Measurements from ENCODE around the gene STIMATE. TPM values are rescaled to one million over a fixed set of nuclear protein-coding genes. Genes with fewer than 3 reads are reported as not detected.

STIMATE gene
- total RNA-seq, 2 donors from 2014 or later = 20.3 to 23.7 TPM

DNA sequence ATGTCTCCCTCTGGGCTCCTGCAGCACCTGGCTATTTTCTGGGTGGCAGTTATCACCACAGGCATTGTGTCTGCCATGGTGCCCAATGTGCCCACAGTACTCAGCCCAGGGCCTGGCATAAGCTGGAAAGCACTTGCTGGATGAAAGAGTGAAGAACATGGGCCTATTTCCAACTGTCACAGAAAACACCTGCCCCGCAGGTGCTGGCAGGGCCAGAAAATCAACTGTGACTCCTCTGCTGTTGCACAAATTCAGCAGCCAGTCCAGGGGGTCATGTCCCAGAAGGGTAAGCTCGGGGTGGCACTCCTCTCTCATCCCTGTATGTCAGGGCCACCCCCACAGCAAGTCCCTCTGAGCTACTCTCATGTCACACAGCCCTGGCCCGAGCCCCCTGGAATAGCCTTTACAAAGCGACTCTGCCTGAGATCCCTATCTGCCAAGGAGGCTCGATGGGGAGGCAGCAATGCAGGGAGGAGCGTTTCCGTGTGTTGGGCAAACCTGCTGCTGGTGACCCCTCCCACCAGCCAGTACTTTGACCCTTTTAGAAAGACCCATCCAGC, 85.8 kb downstream of the STIMATE start:
- H3K4me1 Mint-ChIP-seq = no peaks in the 10 kb centered on the region
- H3K27me3 Mint-ChIP-seq (ENCODE audit: insufficient read depth) = peaks cover 12% of the 10 kb centered on the region
- 89 to 90% methylated on average over 4 to 7 of the region's 7 CpGs for WGBS, 2 experiments (ENCODE audit: insufficient coverage in 1 of 2, insufficient read length in 1 of 2)
- H3K36me3 Mint-ChIP-seq (ENCODE audit: low read depth) = no peaks in the 10 kb centered on the region
- H3K9me3 ChIP-seq (ENCODE audit: control insufficient read depth, low read length) = no peaks in the 10 kb centered on the region
- H3K27ac ChIP-seq (ENCODE audit: low read depth, low read length) = no peak overlapping the region
- no peaks in the 10 kb centered on the region for H3K4me1 ChIP-seq (ENCODE audit: control insufficient read depth, insufficient read depth, low read length)
- no peak overlapping the region for H3K27ac Mint-ChIP-seq
- H3K9me3 Mint-ChIP-seq = no peaks in the 10 kb centered on the region
- no peak overlapping the region for H3K4me3 ChIP-seq (ENCODE audit: low read length)
- no peak overlapping the region for H3K9ac ChIP-seq (ENCODE audit: extremely low read depth, low read length, poor library complexity, severe bottlenecking)
- TF ChIP-seq CTCF (conservative IDR thresholded peaks at IDR 0.05) = no peak
- no peaks in the 10 kb centered on the region for H3K36me3 ChIP-seq (ENCODE audit: control insufficient read depth, insufficient read depth, low read length)
- no peak for DNase-seq
- H3K4me3 Mint-ChIP-seq = no peak overlapping the region
- H3K27me3 ChIP-seq (ENCODE audit: control insufficient read depth, insufficient read depth, low read length, poor library complexity, severe bottlenecking) = no peaks in the 10 kb centered on the region

GRCh38 chr3:52810923-52811322, 86.4 kb downstream of the STIMATE start:
- Histone ChIP-seq H3K4me1 (ENCODE audit: control insufficient read depth, insufficient read depth, low read length) (no peaks in the 10 kb centered on the region), H3K9me3 (ENCODE audit: control insufficient read depth, low read length) (no peaks in the 10 kb centered on the region), H3K36me3 (ENCODE audit: control insufficient read depth, insufficient read depth, low read length) (no peaks in the 10 kb centered on the region), H3K27me3 (ENCODE audit: control insufficient read depth, insufficient read depth, low read length, poor library complexity, severe bottlenecking) (no peaks in the 10 kb centered on the region), H3K27ac (ENCODE audit: low read depth, low read length) (no peak overlapping the region), H3K9ac (ENCODE audit: extremely low read depth, low read length, poor library complexity, severe bottlenecking) (no peak overlapping the region), H3K4me3 (ENCODE audit: low read length) (no peak overlapping the region)
- 90 to 97% methylated on average over 5 to 11 of the region's 11 CpGs for WGBS, 2 experiments (ENCODE audit: insufficient coverage in 1 of 2, insufficient read length in 1 of 2)
- H3K36me3 Mint-ChIP-seq (ENCODE audit: low read depth) = no peaks in the 10 kb centered on the region
- no peak for TF ChIP-seq CTCF (conservative IDR thresholded peaks at IDR 0.05)
- no peaks in the 10 kb centered on the region for H3K4me1 Mint-ChIP-seq
- no peak overlapping the region for H3K4me3 Mint-ChIP-seq
- H3K27me3 Mint-ChIP-seq (ENCODE audit: insufficient read depth) = peaks cover 12% of the 10 kb centered on the region
- DNase-seq = no peak
- H3K9me3 Mint-ChIP-seq = no peaks in the 10 kb centered on the region
- H3K27ac Mint-ChIP-seq = no peak overlapping the region

DNA sequence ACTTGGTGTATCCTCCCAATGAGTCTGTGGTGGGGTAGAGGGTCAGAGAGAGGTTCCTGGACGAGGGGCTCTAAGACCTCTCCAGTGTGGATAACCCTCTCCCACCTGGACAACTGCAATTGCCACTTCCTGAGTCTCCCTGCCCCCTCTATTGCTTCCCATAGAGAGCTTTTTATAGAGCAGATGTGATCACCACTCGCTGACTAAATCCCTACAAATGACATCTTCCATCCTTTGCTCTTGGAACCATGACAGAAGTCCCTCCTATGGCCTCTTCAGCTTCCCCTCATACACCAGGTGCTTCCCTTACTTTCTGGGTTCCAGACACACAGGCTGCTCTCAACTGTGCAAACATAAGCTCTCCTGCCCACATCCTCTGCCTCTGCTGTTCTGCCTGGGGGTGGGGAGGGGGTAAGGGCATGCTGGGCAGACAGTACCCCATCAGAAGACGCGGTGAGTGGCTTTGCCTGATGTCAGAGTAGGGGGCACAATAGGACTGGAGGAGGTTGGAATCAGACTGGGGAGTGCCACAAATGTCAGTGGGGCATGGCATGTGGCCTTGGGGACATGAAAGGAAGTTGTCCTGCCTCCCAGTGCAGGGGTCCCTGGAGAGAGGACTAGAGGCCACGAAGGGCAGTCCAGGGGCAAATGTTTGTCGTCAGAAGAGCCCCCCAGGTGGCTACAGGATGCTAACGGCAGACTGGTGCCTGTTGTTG, 87.5 kb downstream of the STIMATE start:
- Mint-ChIP-seq H3K27ac (no peak overlapping the region), H3K4me1 (no peaks in the 10 kb centered on the region), H3K4me3 (no peak overlapping the region), H3K36me3 (ENCODE audit: low read depth) (no peaks in the 10 kb centered on the region), H3K27me3 (ENCODE audit: insufficient read depth) (peaks cover 12% of the 10 kb centered on the region), H3K9me3 (no peaks in the 10 kb centered on the region)
- H3K27me3 ChIP-seq (ENCODE audit: control insufficient read depth, insufficient read depth, low read length, poor library complexity, severe bottlenecking) = no peaks in the 10 kb centered on the region
- H3K4me1 ChIP-seq (ENCODE audit: control insufficient read depth, insufficient read depth, low read length) = no peaks in the 10 kb centered on the region
- DNase-seq = no peak
- H3K9me3 ChIP-seq (ENCODE audit: control insufficient read depth, low read length) = no peaks in the 10 kb centered on the region
- 79 to 90% methylated on average over 6 to 7 of the region's 7 CpGs for WGBS, 2 experiments (ENCODE audit: insufficient coverage in 1 of 2, insufficient read length in 1 of 2)
- no peak overlapping the region for H3K9ac ChIP-seq (ENCODE audit: extremely low read depth, low read length, poor library complexity, severe bottlenecking)
- H3K27ac ChIP-seq (ENCODE audit: low read depth, low read length) = no peak overlapping the region
- H3K36me3 ChIP-seq (ENCODE audit: control insufficient read depth, insufficient read depth, low read length) = no peaks in the 10 kb centered on the region
- H3K4me3 ChIP-seq (ENCODE audit: low read length) = no peak overlapping the region
- no peak for TF ChIP-seq CTCF (conservative IDR thresholded peaks at IDR 0.05)
